Caco-2 (cell line): Measurements from ENCODE around the gene UCHL3. TPM values are rescaled to one million over a fixed set of nuclear protein-coding genes. Genes with fewer than 3 reads are reported as not detected.

Experiments used
- BruUV-seq: library from RNA; stranded (reverse); fragments of 400-500 nt; replicated peaks from 2 replicates; lab custom pipeline; 2021; lab: Mats Ljungman, UMichigan
- CTCF ChIA-PET: fragments of 300-600 bp; sonication (Branson Sonifier 250); formaldehyde crosslinking; loops from one replicate; lab custom pipeline; 2022; ENCODE audit warnings: antibody characterized with exemption; lab: Charles Lee
- POLR2A ChIA-PET: fragments of 300-600 bp; sonication (Branson Sonifier 250); formaldehyde crosslinking; loops from one replicate; lab custom pipeline; 2022; ENCODE audit warnings: antibody characterized with exemption; lab: Charles Lee
- DNase-seq, 2 experiments: peaks; one replicate each; pipeline versions ENCODE4 v3.0.0 to v3.0.0-alpha.2; 2020 to 2022
- H3K27me3 ChIP-seq: replicated peaks from 2 replicates; pipeline ENCODE4 v1.6.0; 2011; ENCODE audit warnings: low read length; ENCODE audit not compliant: control insufficient read depth, insufficient read depth
- H3K36me3 ChIP-seq: 2 replicates; pipeline ENCODE4 v1.5.1; 2011; ENCODE audit warnings: low read length; ENCODE audit not compliant: control insufficient read depth, insufficient read depth
- H3K4me1 ChIP-seq: fragments of 250-450 bp; sonication (Bioruptor Pico); 2 replicates; pipeline ENCODE4 v1.5.1; 2020; ENCODE audit warnings: mild to moderate bottlenecking
- H3K4me3 ChIP-seq: 2 replicates; pipeline ENCODE4 v1.5.1; 2011; ENCODE audit warnings: low read depth, mild to moderate bottlenecking, control low read depth, low read length
- H3K9me3 ChIP-seq: fragments of 250-450 bp; sonication (Bioruptor Pico); 2 replicates; pipeline ENCODE4 v1.5.1; 2020; ENCODE audit warnings: mild to moderate bottlenecking, moderate library complexity
- H3K27ac Mint-ChIP-seq: one replicate; pipeline ENCODE4 v1.8.0; 2022; ENCODE audit warnings: mixed read lengths; ENCODE audit not compliant: unreplicated experiment
- H3K27me3 Mint-ChIP-seq: one replicate; pipeline ENCODE4 v1.8.0; 2022; ENCODE audit warnings: mixed read lengths; ENCODE audit not compliant: insufficient read depth, unreplicated experiment
- H3K36me3 Mint-ChIP-seq: one replicate; pipeline ENCODE4 v1.8.0; 2022; ENCODE audit warnings: mild to moderate bottlenecking, mixed read lengths; ENCODE audit not compliant: insufficient read depth, unreplicated experiment
- H3K4me1 Mint-ChIP-seq: one replicate; pipeline ENCODE4 v1.8.0; 2022; ENCODE audit warnings: low read depth, mixed read lengths; ENCODE audit not compliant: unreplicated experiment
- H3K4me3 Mint-ChIP-seq: one replicate; pipeline ENCODE4 v1.8.0; 2022; ENCODE audit warnings: mild to moderate bottlenecking, moderate library complexity, mixed read lengths; ENCODE audit not compliant: unreplicated experiment
- H3K9me3 Mint-ChIP-seq: one replicate; pipeline ENCODE4 v1.8.0; 2022; ENCODE audit warnings: mixed read lengths; ENCODE audit not compliant: unreplicated experiment
- CTCF ChIP-seq, 2 experiments: fragments of 200-600 bp in 1 of 2; IDR thresholded peaks; 1 replicate in 1 of 2; 2 replicates in 1 of 2; pipeline versions ENCODE4 v1.5.1 to v1.8.0; 2011 to 2022; ENCODE audit warnings: antibody characterized with exemption in 1 of 2, control low read depth in 1 of 2, inconsistent platforms in 1 of 2, low read depth in 1 of 2, low read length in 1 of 2, mild to moderate bottlenecking in 1 of 2, moderate library complexity in 1 of 2; ENCODE audit not compliant: insufficient read depth in 1 of 2, severe bottlenecking in 1 of 2, unreplicated experiment in 1 of 2
- intact Hi-C: fragments of 100-400 bp; cut with micrococcal nuclease; formaldehyde crosslinking; loops from one replicate; pipeline ENCODE4 v1.10.0; 2022; ENCODE audit not compliant: unreplicated experiment
- total RNA-seq: library from RNA; stranded (reverse); gene quantifications from 2 replicates; pipeline ENCODE4 v1.2.3, GENCODE V29; 2022

UCHL3 gene
- total RNA-seq, 1 experiment from 2014 or later = 122 TPM

DNA sequence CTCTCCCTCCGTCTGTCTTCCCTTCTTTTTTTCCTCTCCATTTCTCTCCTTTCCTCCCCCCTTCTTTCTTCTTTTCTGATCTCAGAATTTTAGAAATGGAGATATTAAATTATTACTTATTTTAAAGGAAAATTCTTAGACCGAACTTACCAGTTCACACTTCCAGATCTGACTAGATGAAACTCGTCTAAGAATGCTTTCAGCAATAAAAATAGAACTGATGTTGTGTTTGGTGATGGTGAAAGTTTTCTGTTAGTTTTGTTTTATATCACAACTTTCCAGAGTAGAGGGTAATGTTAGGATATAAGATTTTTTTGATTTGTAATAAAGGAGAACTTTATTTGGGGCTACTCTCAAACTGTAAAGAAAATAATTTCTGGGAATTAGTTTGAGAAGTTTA, 29.9 kb downstream of the UCHL3 start:
- H3K27me3 Mint-ChIP-seq = no peaks in the 10 kb centered on the region

DNA sequence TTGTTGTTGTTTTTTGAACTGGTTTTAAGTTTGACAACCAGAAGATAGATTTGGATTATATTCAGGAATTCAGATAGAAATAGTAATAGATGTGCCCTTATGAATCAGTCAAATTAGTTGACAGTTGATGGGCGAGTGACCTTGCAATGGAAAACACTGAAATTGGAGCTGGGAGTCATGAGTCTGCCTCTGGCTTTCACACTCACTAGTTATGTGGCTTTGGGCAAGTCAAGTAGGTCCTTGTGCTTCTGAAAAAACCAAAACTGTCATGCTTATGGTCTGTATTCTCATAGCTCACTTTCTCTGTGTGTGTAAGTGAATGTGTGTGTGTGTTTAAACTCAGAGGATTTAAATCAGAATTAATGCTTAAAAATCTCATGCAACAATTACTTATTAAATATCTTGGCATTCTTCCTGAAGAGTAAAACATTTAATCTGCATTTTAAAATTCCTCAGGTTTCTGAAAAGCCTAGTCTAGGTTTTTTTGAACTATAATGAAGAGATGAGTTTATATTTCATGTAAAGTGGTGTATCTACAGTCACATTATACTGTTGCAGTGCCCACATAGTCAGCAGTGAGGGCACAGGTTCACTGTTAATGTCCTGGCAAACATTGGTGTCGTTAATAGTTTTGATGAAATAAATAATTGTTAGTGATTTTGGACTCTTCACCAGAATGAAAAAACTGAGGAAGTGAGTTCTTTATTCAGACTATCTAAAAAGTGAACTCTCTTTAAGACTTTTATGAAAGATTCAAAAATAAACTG, 32.5 kb downstream of the UCHL3 start:
- Mint-ChIP-seq H3K4me3 (no peak overlapping the region), H3K36me3 (peaks cover 31% of the 10 kb centered on the region), H3K27ac (no peak overlapping the region), H3K9me3 (peaks cover 20% of the 10 kb centered on the region), H3K4me1 (peaks cover 7% of the 10 kb centered on the region), H3K27me3 (no peaks in the 10 kb centered on the region)
- no peak for DNase-seq
- no peak for TF ChIP-seq CTCF (IDR thresholded peaks at IDR 0.05; ENCODE audit: insufficient read depth in 1 of 2, low read depth in 1 of 2, low read length in 1 of 2, severe bottlenecking in 1 of 2, unreplicated experiment in 1 of 2)
- Histone ChIP-seq H3K36me3 (no peaks in the 10 kb centered on the region), H3K9me3 (no peaks in the 10 kb centered on the region), H3K4me1 (no peaks in the 10 kb centered on the region), H3K4me3 (no peak overlapping the region), H3K27me3 (no peaks in the 10 kb centered on the region)
- intact Hi-C loops = no loop called here
- BruUV-seq = no TSS peak
- ChIA-PET CTCF (no interaction called here), POLR2A (no interaction called here)

More for the DNA sequence above, 29.9 kb downstream of the UCHL3 start:
- intact Hi-C loops = no loop called here
- no peak for TF ChIP-seq CTCF (IDR thresholded peaks at IDR 0.05; ENCODE audit: insufficient read depth in 1 of 2, low read depth in 1 of 2, low read length in 1 of 2, severe bottlenecking in 1 of 2, unreplicated experiment in 1 of 2)
- no peak overlapping the region for H3K27ac Mint-ChIP-seq
- no TSS peak for BruUV-seq
- DNase-seq = no peak
- Histone ChIP-seq H3K9me3 (no peaks in the 10 kb centered on the region), H3K36me3 (no peaks in the 10 kb centered on the region), H3K27me3 (no peaks in the 10 kb centered on the region), H3K4me3 (no peak overlapping the region), H3K4me1 (no peaks in the 10 kb centered on the region)
- no peak overlapping the region for H3K4me3 Mint-ChIP-seq
- ChIA-PET CTCF (no interaction called here), POLR2A (no interaction called here)
- H3K36me3 Mint-ChIP-seq = peaks cover 37% of the 10 kb centered on the region
- peaks cover 13% of the 10 kb centered on the region for H3K9me3 Mint-ChIP-seq
- no peaks in the 10 kb centered on the region for H3K4me1 Mint-ChIP-seq

- Histone ChIP-seq H3K4me3 (no peak overlapping the region), H3K9me3 (no peaks in the 10 kb centered on the region), H3K36me3 (no peaks in the 10 kb centered on the region), H3K4me1 (no peaks in the 10 kb centered on the region), H3K27me3 (no peaks in the 10 kb centered on the region)
- no peak overlapping the region for H3K27ac Mint-ChIP-seq
- intact Hi-C loops = no loop called here
- no TSS peak for BruUV-seq
- H3K36me3 Mint-ChIP-seq = peaks cover 31% of the 10 kb centered on the region
- POLR2A ChIA-PET = no interaction called here
- H3K4me3 Mint-ChIP-seq = no peak overlapping the region
- H3K27me3 Mint-ChIP-seq = no peaks in the 10 kb centered on the region
- no peak for DNase-seq
- H3K4me1 Mint-ChIP-seq = peaks cover 9% of the 10 kb centered on the region
- peaks cover 20% of the 10 kb centered on the region for H3K9me3 Mint-ChIP-seq
- no peak for TF ChIP-seq CTCF (IDR thresholded peaks at IDR 0.05; ENCODE audit: insufficient read depth in 1 of 2, low read depth in 1 of 2, low read length in 1 of 2, severe bottlenecking in 1 of 2, unreplicated experiment in 1 of 2)
- CTCF ChIA-PET = no interaction called here
Measured at GRCh38 chr13:75583091-75583490, 33.5 kb downstream of the UCHL3 start.
